Measurements from ENCODE around the gene ATIC. TPM values are rescaled to one million over a fixed set of nuclear protein-coding genes. Genes with fewer than 3 reads are reported as not detected.

Gene ATIC
- polyA plus RNA-seq, 10 donors = 36.4 to 78.2 (median 52.3) TPM

DNA sequence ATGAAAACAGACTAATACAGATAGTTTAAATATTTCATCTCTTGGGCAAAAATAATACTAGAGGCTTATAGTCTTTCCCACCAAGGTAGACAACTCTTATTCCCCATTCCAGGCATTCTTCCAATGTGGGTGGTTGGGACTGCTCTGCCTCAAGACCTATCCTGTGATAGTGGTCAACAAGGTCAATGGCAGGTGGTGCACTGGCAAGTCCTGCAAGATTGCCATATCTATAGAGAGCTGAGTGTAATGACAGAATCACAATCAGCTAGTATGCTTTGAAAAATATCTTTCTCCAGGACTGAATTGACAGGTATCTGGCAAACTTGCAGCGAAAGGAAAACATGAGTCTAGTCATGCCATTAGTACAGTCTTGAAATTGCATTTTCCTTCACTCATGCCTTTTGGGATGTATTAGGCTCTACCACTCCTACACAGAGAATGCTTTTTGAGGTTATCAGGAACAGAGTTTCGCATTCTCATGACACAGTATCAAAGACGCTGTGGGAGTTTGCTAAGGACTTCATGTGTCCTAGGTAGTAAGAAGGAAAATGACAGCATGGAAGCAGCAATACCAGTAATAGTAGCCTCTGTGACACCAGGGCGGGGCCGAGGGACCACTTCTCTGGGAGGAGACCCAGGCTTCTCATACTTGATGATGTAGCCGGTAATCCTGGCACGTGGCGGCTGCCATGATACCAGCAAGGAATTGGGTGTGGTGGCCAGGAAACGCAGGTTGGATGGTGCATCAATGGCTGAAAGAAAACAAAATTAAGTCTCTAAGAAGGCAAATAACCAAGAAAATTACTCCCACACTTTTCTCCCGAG lies 63.0 kb downstream of the ATIC start:
- DNase-seq = no peak

GRCh38 chr2:215375467-215375830 lies 63.6 kb downstream of the ATIC start:
- no peak for DNase-seq

DNA sequence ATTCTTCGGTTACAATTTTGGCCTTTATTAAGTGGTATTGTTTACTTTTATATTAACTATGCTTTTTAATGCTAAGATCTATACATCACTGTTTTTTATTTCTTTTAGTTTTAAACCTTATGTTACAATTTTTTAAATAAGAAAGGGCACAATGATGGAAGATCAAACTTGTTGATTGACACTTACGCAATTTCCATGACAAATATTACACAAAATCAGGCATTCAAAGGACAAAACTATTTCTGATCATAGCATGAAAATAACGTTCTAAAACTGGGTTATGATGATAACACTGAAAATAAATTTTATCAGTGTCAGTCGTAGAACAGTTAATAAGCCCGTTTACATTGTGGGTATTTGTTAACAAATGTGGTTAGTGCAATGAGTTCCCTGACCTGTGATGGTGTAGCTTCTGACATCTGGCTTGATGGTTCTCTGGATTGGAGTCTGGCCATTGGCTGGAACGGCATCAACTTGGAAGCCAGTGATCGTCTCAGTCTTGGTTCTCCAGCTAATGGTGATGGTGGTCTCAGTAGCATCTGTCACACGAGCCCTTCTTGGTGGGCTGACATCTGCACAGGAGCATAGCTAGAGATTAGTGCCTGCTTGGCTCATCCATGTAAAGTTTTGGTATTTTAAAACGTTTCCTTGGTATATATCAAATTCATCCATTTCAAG lies 64.4 kb downstream of the ATIC start:
- DNase-seq = no peak

DNA sequence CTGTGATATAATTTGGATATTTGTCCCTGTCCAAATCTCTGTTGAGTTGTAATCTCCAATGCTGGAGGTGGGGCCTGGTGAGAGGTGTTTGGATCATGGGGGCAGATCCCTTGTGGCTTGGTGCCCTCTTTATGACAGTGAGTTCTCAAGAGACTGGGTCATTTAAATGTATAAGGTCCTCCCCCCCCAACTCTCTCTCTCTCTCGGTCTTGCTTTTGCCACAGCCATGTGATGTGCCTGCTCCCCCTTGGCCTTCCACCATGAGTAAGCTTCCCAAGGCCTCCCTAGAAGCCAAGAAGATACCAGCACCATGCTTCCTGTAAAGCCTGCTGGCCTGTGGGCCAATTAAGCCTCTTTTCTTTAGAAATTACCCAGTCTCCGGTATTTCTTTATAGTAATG lies 65.4 kb downstream of the ATIC start:
- no peak for DNase-seq

DNA sequence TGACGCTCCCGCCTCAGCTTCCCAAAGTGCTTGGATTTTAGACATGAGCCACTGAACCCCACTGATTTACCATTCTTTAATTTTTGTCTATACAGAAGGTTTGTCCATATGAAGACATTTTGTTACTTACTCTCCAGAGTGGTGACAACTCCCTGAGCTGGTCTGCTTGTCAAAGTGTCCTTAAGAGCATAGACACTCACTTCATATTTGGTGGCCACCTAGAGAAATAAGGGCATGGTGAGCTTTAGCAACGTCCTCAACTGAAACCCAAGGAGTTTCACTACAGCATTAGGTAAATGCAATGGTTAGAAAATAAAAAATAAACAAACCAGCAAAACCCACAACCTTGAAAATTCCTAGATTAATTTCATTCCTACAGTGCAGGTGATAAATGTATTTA lies 66.2 kb downstream of the ATIC start:
- no peak for DNase-seq

DNA sequence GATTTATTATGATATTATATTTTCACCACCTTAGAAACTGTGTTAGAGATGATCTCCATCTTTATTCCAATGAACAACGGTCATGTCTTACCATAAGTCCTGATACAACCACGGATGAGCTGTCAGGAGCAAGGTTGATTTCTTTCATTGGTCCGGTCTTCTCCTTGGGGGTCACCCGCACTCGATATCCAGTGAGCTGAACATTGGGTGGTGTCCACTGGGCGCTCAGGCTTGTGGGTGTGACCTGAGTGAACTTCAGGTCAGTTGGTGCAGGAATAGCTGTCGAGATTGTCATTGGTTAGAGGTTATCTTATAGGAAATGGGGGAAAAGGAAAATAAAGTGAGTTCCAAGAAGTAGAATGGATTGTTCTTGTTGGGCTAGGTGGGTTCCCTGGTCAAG lies 67.2 kb downstream of the ATIC start:
- DNase-seq = no peak

DNA sequence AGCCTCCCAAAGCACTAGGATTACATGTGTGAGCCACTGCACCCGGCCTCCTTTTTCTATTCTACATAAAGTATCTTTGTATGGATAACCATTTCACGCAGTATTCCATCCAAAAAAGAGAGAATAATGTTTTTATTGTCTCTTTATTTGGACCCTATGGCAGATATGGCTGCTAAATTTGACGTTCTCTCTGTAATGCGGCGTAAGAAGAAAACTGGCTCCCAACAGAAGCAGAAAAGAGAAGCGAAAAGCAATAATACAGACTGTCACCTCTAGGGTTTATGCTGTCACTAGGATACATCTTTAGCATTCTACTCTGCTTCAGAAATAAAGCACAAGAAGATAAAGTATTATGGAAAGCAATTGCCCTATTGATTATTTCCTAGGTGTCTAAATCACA lies 68.1 kb downstream of the ATIC start:
- DNase-seq = no peak

DNA sequence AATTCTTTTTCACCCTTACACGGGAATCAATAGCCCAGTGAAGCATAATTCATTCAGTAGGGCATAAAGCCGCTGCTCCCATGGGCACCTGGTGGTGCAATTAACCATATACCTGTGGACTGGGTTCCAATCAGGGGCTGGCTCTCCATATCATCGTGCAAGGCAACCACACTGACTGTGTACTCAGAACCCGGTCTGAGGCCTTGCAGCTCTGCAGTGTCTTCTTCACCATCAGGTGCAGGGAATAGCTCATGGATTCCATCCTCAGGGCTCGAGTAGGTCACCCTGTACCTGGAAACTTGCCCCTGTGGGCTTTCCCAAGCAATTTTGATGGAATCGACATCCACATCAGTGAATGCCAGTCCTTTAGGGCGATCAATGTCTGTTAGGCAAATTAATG lies 68.8 kb downstream of the ATIC start:
- no peak for DNase-seq

- no peak for DNase-seq
These were observed 70.2 kb downstream of the ATIC start for GRCh38 chr2:215382011-215382410.

- no peak for DNase-seq
These were observed 70.6 kb downstream of the ATIC start for GRCh38 chr2:215382480-215382879.

DNA sequence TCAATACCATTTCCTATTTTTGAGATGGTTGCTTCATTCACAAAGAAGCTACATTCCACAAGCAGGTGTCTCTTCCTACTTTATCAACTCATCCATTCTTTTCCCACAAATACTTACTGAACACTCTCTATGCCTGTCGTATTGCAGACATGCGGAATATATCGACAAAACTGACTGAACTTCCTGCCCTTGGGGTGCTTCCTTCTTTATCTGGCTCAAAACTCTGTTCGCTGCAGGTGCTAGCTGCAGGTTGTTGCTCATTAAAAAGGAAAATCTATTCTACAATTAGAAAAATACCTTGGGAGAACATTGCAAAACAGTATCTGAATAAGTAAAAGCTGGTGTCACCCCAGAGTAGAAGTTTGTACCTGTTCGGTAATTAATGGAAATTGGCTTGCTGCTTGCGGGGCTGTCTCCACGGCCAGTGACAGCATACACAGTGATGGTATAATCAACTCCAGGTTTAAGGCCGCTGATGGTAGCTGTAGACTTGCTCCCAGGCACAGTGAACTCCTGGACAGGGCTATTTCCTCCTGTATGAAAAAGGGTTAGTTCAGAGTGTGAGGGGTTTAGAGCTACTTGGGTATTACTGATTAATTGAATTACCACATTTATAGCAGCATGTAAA lies 71.9 kb downstream of the ATIC start:
- no peak for DNase-seq

DNA sequence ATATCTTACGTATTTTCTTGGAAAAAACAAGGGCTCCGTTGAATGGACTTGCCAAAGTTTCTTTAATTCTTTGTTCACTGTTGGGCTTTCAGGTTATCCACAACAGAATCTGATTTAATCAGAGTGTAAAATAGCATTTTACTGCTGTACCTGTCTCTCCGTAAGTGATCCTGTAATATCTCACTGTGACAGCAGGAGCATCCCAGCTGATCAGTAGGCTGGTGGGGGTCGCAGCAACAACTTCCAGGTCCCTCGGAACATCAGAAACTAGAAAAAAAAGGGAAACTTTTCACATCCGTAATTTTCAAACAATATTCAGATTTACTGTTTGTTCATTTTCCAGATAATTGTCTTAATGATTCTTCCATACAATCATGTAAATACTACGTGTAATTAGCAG lies 72.9 kb downstream of the ATIC start:
- DNase-seq = no peak

GRCh38 chr2:215386566-215386965 lies 74.7 kb downstream of the ATIC start:
- DNase-seq = no peak

DNA sequence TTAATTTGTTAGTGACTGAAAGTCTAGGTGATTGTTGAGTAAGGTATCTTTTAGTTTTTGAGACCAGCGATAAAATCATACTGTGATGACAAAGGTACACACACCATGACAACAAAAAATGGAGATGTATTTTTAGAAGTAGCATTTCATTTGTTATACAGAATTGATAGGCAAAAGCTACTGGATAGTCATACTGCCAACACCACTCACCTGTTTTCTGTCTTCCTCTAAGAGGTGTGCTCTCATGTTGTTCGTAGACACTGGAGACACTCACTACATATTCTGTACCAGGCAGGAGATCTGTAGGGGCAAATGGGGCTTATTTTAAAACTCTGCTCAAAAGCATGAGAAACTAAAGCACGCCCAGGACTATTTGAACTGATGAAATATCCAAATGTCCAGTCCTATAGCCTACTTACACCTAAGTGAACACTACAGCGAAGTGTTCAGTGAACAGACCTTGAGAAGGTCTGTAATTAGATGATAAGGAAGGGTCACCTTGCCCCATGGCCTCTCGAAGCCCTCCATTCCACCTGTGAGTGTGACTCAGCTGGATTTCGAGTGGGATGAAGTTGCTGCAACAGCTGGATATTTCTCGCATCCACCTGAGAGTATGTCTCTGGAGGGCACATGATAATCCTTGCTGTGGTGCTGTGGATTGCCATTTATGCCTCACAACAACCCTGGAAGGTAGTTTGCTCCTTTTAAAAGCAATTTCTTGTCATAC lies 76.3 kb downstream of the ATIC start:
- DNase-seq = no peak

- no peak for DNase-seq
These were observed 78.7 kb downstream of the ATIC start for GRCh38 chr2:215390550-215390913.

- DNase-seq = no peak
These were observed 79.7 kb downstream of the ATIC start for GRCh38 chr2:215391531-215391930.

GRCh38 chr2:215392164-215392563 lies 80.3 kb downstream of the ATIC start:
- no peak for DNase-seq

DNA sequence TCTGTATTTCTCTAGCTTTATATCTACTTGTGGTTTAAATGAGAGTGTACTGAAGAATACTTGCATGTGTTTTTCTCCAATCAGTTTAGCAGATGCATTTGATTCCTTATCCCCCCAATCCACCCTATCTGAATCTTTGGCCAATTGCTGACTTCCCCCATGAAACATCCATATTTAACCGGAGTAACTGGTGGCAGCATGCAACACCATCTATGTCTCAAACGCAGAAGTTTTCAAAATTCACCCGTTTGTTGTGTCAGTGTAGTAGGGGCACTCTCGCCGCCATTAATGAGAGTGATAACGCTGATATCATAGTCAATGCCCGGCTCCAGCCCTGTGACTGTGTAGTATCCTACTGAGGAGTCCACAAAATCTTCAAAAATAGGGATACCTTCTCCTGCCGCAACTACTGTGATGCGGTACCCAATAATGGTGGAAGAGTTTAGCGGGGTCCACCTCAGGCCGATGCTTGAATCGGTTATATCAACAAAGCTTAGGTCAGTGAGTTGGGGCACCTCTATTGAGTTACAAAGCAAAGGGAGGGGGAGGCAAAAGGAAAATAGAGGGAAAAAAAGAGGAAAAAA lies 80.9 kb downstream of the ATIC start:
- no peak for DNase-seq

DNA sequence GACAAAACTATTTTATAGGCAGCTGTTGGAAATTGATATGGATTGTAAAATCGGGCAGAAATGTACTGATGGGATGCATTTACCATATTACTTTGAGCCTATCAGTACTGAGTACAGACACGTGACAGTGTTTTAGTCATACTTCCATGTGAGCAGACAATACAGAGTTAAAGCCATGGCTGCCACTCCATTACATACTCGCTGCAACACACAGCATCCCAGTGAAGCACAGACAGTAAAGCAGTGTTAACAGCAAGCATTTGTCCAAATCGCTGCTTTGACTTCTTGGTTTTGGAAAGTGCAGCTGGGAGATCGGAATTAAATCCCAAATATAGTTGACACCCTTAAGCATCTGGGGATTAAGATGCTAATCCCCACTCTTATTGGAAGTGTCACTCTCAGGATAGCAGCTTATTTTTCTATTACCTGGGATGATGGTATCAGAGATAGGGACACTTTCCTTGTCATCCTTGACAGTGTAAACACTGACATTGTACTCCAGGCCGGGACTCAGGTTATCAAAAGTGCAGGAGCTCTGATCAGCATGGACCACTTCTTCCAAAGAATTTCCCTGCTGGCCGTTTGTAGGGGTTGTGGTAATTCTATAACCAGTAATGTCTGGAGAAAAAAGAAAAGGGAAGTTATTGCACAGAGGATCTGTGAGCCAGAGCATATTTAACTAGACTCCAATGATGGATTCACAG lies 82.4 kb downstream of the ATIC start:
- peak in 1 of 3 donors; percentile 14 for DNase-seq

- DNase-seq = no peak
These were observed 84.0 kb downstream of the ATIC start for GRCh38 chr2:215395687-215396460.

Data from muscle of back (tissue), 11 donors.